Activated CD4-positive, alpha-beta T cell treated with anti-CD3 and anti-CD28 coated beads, Interleukin-2, amount 50 U/mL, for 24 hours (primary cell): ENCODE measurements around the gene AZIN2.
"Not testable (repeated sequence)": the region's sequence is repeated elsewhere in the genome, so short reads cannot be mapped to it uniquely, and the experiment has no call there.

ENCODE experiments used
- DNase-seq, 2 donors: peaks; one replicate each; pipeline ENCODE4 v3.0.0-alpha.2; 2020; ENCODE audit warnings: low read depth in 1 of 2, low spot score in 1 of 2

The AZIN2 gene

DNA sequence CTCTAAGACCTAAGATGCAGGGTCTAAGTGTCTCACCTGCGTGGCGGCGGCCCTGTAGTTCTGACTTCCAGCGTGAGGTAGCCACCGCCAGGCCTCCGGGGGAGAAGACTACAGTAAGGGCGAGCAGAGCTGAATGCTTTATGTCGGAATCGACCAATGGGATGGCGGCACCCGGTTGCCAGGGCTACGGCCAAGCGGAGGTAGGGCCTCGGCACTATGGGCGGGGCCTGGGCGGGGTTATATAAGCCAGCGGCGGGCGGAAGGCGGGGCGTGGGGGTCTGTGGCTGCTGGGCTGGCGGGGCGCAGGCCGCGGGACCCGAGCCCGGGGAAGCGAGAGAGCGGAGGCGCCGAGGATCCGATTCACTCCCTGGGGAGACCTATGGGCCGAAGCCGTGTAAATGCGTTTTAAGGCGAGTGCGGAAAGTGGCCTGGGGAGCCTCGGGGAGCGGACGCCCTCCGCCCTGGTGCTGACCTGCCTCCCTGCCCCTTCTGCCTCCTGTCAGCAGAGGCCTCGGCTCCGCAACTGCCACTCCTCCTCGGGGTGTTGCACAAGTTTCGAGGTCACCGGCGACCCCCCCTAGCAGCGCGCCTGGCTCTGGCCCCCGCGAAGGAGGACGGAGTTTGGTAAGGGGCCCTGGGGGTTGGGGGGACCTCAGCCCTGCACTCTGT lies at the start of gene AZIN2:
AZIN2 (plus strand) TSS at position 269 of the 669 bp plus-strand sequence. CDS start 1,097 bp downstream, outside the sequence.
- DNase-seq = peak; percentile 94 to 97

DNA sequence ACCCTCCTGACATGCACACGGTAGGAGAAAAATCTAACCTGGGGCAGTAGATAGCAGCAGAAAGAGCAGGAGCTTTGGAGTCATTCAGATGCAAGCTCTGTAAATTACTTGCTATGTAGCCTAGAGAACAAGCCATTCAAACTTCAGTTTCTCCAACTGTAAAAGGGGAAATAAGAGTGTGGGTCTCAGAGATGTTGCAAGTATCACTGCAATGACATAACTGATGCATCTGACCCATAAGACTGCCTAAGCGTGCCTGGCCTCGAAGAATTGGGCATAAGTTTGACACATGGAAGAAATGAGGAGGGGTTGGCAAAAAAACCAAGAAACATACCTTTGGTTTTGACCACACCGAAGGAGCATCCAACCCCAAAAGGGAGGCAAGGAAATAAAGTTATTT lies 49.4 kb upstream of the AZIN2 start:
- DNase-seq = no peak

DNA sequence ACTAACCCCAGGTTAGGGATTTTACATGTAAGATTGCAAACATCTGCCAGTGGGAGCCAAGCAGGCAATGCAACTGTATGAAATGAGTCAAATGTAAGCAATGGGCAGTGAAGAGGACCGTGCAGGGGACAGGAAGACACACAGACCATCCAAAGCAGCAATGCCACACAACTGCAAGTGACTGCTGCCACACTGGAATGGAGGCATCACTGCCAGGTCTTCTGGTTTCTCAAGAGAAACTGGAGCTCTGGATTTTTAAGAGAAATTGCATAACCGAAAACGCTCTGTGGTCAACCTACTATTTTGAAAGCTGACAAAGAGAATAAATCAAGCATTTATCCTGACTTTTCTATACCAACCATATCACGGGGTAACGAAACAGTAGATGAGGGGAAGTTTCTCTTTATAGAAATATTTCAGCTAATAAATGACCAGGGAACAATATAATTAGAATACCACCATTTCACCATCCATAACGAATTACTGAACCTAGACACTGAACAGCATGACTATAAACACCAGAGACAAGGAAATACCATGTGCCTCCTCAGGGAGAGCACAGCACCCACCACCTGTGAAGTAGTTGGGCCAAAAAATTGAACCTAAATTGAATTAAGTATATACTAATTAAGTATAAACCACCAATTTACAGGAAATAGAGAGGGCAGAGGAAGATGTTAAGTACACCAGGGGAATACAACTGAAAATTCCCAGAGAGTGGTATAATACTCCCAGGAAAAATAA lies 48.7 kb upstream of the AZIN2 start:
- no peak for DNase-seq

DNA sequence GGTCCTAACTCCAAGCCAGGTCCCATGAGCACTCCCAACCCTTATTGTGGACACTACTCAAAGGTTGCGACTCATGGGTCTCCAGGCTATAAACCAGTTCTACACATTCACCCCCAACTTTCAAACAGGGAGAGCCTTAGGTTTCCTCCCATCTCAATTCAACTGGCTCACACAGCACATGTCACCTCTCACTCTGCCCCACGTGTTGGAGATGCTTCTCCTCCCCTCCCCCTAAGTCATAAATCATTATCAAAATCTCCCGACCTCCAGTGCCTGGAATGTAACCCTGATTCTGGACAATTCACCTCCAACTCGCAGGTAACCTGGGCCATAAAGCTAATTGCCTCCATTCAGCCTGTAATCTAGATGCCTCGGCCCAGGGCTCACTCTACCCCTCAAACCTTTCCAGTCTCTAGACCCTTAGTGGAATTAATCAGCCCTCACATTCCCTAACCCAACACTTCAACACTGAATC lies 44.9 kb upstream of the AZIN2 start:
- no peak for DNase-seq

DNA sequence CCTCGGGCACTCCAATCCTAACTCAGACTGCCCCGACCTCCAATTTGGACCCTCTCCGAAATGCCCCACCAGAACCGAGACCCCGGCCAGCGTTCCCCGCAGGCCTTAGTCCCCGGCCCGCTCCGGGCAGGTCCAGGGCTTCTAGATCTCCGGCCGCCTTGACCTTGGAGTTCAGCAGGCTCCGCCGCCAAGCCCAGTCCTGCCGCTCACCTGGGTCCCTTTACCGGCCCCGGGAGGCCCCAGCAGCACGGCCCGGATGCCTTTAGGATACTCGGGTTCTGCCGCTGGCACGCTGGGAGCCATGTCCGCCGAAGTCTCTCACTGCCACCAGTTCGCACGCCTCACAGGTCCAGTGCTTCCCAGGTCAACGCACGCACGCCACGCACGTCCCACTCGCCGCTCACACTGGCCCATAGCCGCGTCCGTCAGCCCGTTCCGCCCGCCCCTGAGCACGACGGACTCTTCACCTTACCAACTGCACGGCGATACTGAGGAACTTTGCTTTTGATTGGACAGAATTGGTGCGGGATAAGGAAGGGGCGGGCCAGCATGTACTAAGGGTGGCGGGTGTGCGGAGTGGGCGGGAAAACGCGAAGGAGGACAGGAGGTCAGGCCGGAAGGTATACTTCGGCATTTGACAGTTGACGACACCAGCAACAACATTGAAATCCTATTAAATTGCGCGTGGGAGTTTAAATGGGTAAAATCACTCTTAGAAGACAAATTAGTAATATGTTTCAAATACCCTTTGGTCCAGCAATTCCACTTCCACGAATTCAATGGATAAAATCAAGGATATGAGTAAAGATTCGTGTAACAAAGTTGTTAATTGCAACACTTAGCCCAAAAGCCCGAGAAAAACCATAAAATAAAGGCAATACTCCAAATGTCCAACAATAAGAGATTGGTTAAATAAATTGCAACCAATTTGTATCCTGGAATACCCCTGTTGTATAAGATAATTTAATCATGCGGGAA lies 44.1 kb upstream of the AZIN2 start, which contains the start of gene AK2:
AK2 (minus strand) TSS at position 358 of the 978 bp plus-strand sequence; CDS start at position 303, 55 bp downstream.
- peak; percentile 71 to 91 for DNase-seq

DNA sequence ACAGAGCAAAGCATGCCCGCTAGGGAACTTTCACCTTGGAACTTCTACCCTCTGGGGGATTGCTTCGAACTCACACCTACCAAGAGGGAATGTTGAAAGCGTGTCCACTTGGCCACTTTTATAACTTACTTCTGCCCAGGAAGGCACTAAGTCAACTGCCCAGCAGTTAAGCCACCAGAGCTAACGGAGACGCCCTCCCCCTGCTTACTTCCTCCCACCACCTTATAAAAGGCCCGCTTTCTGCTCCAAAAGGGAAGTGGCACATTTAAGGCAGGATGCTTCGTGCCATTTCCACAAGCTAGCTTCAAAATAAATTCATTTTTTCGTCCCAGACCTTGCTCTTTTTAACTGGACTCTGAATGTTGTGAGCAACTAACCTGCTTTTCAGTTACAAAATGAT lies 41.1 kb upstream of the AZIN2 start:
- no peak for DNase-seq

DNA sequence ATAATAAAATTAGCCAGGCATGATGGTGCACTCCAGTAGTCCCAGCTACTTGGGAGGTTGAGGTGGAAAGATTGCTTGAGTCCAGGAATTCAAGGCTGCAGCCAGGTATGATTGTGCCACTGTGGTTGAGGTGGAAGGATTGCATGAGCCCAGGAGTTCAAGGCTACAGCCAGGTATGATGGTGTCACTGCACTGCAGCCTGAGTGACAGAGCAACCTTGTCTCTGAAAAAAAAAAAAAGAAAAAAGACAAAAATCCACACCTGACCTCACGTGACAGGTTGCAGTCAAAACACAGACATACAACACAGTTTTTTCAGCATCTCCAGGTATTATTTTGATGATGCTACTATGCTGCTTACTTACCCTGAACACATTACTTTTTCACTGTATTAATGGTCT lies 39.9 kb upstream of the AZIN2 start:
- no peak for DNase-seq

DNA sequence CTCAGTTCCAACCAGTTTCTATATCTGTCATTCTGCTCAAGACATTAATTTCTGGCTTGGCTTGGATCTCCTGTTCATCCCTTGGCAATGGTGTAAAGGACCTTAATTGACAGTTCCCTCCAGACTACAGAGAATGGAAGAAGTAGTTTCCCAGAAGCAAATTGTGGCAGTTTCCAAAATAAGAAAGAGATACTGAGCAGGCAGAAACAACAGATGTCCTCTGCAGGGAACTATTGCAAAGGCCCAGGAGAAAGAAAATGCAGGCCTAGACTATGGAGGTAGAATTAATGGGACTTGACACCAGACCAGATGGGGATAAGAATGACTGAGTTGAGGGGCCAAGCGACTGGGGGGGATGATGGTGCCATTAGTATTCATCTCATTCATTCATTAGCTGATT lies 38.1 kb upstream of the AZIN2 start:
- no peak for DNase-seq

DNA sequence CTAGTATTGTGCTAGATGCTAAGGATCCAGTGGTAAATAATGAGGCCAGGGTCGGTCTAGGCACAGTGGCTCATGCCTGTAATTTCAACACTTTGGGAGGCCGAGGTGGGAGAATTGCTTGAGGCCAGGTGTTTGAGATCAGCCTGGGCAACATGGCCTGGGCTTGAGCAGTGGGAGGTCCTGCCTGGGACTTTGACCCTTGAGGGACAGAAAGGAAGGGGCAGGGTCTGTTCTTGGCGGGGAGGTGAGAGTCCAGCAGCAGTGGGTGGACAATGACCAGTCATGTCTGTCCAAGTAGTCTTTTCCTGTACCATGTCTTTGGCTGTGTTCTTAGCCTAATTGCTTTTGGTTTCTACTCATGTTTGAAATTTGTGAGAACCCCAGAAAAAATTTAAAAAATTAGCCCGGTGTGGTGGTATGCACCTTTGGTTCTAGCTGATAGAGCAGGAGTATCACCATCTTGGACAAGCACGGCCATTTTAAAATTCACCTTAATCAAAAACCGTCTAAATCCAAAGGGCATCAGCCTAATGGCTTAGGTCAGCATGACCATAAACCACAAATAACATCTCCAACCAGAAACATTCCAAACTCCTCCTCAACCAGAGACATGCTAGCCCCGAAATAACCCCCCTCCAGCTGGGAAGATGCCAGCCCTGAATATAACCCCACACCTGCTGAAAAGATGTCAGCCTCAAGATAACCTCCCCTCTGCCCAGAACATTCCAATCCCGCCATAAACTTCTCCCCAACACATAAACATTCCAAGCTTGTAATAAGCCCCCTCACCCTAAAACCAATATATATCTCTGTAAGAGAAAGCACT lies 37.5 kb upstream of the AZIN2 start:
- DNase-seq = no peak

DNA sequence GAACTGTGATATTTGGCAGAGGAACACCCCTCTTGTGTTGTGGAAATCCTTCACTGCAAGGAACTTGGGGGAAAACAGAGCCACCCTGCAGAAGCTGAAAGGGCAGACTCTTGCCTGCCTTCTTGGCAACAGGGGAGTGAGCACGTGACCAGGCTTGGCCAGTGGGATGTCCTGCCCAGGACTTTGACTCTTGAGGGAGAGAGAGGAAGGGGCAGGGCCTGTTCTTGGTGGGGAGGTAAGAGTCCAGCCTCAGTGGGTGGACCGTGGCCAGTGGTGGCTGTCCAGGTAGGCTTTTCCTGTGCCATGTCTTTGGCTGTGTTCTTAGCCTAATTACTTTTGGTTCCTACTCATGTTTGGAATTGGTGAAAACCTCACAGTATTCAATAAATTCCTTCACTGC lies 35.7 kb upstream of the AZIN2 start:
- DNase-seq = no peak

DNA sequence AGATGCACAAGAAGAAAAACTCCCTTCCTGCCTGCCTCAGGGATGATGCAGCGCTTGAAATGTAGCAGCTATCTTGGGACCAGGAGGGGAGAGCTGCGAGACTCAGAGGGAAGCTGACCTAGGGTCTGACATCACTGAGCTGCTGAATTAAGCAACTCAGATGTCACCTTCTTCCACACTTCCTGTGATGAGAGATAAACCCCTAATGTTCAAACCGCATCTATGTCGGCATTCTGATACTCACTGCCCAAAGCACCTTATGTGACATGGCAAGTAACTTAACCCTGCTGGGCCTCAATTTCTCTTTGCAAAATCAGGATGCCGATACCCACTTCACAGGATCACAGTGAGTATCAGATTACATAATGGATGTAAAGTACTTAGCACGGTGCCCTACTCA lies 35.1 kb upstream of the AZIN2 start:
- no peak for DNase-seq

DNA sequence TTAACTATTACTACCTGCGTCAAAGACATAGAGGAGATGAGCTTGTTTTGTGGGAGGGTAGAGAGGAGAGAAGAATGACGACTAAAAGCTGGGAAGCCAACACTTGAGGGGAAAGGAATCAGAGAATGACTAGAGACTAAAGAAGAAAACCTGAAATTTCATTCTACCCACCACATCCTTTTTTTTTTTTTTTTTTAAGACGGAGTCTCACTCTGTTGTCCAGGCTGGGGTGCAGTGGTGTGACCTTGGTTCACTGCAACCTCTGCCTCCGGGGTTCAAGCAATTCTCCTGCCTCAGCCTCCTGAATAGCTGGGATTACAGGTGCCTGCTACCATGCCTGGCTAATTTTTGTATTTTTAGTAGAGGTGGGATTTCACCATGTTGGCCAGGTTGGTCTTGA lies 34.7 kb upstream of the AZIN2 start:
- DNase-seq = not testable (repeated sequence)

DNA sequence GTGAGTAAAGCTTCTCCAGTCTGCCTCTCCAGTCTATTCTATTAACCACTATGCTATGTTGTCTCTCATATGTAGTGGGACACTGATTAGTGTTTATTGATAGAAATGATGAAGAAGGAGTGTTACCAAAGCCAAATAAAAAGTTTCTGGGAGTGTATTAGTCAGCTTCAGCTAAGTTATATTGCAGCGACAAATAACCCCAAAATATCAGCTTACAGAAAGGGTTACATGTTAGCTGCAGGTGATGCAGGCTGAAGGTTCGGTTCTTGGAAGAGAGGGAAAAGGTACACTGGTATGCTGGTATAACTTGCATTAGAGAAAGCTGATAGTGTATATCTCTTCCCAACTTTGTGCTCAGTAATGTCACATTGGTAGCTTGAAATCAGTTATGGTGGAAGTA lies 33.7 kb upstream of the AZIN2 start:
- DNase-seq = no peak

DNA sequence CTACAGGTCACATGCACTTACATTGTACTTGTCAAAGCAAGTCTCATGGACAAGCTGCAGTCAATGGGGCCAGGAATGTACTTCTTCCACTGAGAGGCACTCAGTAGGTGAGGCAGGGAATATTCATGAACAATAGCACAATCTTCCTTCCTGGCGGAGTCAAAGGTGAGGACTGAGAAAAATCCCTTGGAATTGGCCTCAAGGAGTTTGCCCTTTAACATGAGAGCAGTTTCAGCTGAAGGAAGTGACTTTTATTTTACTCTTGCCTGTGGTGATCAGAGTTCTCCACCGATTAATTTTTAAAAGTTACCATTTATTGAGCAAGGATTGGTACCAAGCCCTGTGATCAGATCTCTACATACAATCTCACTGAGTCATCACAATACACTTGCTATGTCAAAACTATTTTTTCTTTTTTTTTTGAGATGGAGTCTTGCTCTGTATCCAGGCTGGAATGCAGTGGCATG lies 33.1 kb upstream of the AZIN2 start:
- no peak for DNase-seq

DNA sequence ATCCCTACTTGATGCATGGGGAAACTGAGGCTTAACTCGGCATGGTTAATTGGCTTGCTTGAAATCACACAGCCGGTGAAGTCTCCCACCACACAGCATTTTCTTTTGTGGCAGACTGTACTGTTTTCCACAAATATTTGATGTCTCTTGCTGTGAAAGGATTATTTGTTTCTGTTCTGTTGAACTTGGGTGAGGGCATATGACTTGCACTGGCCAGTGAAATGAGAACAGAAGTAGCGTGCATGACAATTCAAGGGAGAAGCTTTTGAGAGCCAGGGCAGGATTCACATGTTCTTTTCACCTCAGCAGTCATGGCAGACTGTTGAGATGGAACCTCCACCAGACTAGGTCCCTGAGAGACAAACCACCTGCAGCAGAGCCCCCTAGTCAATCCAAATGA lies 32.5 kb upstream of the AZIN2 start:
- DNase-seq = no peak

DNA sequence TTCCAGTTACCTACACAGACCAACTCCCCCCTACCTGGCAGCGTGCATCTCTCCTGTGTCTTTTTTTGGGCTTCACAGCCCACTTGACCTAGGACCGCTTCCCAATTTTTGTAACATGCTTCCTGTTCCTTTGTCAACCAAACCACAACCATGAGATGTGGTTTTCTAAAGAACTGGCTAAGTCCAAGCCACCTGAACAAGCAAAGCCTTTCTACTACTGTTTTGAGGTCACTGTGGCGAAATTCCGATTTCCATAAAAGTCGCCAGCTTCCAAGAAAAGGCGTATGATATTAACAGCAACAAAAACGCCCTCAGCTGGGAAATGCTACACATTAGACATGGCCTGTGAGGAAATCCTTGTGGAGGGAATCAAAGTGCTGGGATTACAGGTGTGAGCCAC lies 31.6 kb upstream of the AZIN2 start:
- DNase-seq = no peak

DNA sequence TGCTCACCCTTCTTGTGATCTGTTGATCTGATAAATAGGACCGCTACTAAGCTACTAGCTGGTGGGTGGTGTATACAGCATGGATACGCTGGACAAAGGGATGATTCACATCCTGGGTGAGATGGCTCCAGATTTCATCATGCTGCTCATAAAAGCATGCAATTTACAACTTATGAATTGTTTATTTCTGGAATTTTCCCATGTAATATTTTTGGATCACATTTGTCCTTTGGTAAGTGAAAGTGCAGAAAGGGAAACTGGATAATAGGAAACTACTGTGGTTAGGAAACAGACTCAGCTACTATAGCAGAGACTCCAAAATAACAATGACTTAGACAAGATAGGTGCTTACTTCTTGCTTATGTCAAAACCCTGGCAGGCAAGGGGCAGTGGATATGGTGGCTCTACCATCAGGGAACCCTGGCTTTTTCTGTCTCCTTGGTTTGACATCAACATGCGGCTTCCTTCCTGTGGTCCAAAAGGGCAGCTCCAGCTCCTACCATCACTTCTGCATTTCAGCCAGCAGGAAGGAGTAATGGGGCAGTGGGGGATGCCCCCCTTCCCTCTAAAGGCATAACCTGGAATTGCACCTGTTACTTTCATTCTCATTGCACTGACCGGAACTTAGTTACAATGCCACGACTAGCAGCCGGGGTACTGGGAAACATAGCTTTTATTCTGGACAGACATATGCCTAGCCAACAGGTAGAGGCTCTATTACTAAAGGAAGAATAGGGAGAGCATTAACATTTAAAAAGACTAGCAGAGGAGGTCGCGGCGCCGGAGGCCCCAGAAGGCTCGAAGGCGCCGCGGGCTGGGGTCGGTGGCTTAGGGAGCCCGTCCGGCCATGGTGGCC lies 30.5 kb upstream of the AZIN2 start:
- no peak for DNase-seq

DNA sequence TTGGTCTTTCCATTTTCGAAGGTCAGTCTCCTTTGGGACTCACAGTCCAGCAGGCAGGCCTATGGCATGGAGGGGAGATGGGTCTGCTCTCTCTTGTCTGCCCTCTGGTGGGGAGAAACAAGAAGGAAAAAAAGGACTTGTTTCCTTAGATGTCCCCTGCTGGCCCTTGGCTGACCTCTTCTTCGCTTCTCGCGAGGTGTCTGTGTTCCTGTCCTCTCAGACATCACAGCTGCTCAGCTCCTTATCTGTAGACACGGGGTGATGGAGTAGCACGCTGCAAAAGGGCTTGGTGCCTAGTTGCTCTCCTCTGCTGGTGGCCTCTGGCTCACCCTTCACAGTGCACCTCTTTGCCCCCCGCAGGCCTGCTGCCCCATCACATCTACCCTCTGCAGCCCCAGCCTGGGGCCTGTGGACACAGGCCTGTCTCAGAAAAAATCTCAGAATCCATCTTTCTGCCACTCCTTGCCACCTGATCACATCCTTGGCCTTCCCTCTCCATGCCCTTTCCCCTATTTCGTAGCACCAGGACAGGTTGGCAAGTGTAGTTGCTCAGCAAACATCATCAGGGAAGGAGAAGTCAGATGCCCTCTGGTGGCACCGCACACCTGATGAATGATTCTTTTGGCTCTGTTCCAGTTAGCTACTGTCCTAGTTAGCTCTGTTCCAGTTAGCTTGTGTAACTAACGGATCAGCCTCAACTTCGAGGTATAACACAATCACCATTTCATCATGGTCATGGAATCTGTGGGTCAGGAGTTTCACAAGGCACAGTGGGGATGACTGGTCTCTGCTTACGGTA lies 25.5 kb upstream of the AZIN2 start:
- peak; percentile 2 to 8 for DNase-seq

DNA sequence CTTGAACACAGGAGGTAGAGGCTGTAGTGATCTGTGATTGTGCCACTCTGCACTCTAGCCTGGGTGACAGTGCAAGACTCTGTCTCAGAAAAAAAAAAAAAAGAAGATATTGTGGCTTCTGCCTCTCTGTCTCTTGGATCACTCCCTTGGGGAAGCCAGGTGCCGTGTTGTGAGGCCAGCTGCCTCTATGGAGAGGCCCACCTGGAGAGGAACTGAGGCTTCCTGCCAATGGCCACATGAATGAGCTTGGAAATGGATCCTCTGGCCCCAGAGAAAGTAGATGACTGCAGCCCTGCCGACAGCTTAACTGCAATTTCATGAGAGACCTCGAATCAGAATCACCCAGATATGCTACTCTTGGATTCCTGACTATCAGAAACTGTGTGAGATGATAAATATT lies 24.5 kb upstream of the AZIN2 start:
- DNase-seq = no peak
